T follicular helper cell (primary cell): ENCODE measurements around the gene SCN8A.
"Not testable (repeated sequence)": the region's sequence is repeated elsewhere in the genome, so short reads cannot be mapped to it uniquely, and the experiment has no call there.

ENCODE experiments used
- DNase-seq: peaks from one replicate; pipeline ENCODE4 v3.0.0-alpha.2; 2020; ENCODE audit warnings: low read depth

SCN8A gene

DNA sequence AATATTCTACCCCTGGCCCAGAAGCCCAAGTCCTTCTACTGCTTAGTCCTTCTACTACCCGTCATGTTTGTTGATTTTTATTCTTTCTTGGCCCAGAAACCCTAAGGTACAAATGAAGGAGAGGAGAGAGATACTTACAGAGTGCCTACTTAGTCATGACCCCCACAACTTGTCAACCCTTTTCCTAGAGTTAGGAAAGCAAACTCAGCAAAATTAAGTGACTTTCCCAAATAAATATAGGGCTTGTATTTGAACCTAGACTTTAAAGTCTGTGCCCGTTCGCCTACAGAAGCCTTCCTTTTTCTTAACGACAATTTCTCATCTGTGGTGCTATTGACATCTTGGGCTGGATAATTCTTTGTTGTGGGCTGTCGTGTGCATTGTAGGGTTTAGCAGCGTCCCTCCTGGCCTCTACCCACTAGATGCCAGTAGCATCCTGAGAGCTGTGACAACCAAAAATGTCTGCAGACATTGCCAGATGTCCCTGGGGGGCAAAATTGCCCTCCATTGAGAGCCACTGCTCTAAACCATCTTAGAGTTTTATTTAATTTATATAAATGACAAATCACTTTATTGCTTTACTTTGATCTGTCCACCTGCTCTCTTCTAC is 175.1 kb downstream of the SCN8A start:
- DNase-seq, result no peak

DNA sequence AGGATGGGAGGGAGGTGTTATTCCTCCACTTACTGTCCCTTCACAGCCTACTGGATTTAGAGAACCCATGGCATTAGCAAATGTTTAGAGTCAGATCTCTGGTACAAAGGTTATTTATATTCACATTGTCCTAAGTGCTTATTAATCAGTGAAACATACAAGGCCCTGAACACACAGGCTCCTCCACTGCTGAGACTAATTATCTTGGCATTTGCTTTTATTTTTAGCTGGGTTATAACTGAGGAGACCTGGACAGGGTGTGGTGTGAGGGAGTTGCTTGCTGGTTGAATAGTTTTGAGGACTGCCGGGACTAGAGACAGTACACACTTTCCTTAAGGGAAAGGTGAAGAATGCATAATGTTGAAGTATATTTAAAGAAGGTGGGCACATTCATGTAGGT is 180.0 kb downstream of the SCN8A start:
- DNase-seq, result no peak

DNA sequence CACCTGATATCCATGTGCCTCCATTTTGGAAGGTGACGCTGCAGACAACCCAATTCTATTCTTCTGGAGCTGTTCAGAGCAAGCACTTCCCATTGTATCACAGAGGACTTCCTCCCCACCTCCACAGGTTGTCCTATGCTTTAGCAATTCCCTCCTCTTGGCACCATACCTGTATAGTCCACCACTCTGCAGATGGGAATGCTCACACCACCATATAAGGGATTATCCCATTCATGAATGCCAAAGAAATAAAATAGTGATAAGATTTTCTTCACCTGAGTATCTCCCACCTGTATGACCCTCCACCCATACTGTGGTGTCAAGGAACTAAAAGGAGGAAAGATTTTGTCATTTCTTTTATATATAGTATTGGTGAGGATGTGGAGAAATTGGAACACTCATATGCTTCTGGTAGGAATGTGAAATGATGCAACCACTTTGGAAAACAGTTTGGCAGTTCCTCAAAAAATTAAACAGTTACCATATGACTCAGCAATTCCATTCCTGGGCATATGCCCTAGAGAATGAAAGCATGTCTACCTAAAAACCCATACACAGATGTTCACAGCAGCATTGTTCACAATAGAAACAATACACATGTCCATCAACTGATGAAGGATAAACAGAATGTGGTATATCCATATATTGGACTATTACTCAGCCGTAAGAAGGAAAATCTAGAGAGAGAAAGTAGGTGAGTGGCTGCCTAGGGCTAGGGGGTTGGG is 182.3 kb downstream of the SCN8A start:
- no peak for DNase-seq

- no peak for DNase-seq
These were observed 183.9 kb downstream of the SCN8A start for GRCh38 chr12:51774933-51775332.

DNA sequence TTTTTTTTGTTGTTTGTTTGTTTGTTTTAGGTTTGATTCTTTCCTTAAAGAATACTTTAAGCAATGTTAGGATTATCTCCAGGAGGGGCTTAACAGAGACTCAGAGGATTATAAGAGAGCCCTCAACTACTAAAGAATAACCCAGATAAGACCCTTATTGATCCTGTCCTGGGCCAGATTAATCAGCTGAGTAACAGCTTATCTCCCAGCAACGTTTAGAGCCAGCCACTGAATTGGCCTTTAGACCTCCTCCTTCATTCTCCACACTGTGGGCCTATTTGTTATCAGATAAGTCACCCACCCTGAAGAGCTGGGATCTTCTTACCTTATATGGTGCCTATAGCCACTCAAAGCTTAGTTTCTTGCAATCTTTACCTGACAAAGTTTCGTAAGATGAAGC is 186.4 kb downstream of the SCN8A start:
- DNase-seq, result no peak

DNA sequence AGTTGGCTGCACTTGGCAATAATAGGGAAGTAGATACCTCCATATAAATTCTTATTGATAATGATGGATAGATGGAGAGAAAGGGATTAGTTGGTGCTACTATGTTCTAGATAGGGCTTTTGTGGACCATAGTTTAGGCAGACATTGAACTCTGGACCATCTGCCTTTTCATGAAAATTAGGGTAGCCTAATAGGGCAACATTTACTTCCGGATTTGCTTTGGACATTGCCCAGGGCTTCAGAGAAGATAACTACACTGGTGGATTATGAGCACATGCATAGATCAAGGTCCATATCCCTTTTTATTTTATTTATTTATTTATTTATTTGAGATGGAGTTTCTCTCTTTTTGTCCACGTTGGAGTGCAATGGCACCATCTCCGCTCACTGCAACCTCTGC is 186.9 kb downstream of the SCN8A start:
- no peak for DNase-seq

- no peak for DNase-seq
These were observed 188.8 kb downstream of the SCN8A start for GRCh38 chr12:51779876-51780275.

- DNase-seq, result no peak
These were observed 193.7 kb downstream of the SCN8A start for GRCh38 chr12:51784688-51785087.

DNA sequence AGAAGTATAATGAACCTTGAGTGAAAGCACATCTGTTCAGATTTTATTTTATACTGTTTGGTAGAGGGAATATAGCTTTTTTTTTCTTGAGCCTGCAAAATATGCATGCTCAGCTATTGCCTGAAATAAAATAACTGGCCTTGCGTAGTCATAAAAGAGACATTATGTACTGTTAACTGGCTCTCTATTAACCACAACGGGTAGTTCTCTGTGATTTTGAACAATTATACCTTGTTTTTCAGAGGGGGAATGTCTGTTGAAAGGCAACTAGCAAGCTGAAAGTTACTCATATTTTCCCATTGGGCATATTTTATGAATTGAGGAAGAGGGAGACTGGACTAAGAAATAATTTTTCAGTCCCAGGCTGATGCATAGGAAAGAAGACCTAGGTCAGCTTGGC is 194.9 kb downstream of the SCN8A start:
- no peak for DNase-seq

GRCh38 chr12:51788876-51789275 is 197.8 kb downstream of the SCN8A start:
- no peak for DNase-seq

DNA sequence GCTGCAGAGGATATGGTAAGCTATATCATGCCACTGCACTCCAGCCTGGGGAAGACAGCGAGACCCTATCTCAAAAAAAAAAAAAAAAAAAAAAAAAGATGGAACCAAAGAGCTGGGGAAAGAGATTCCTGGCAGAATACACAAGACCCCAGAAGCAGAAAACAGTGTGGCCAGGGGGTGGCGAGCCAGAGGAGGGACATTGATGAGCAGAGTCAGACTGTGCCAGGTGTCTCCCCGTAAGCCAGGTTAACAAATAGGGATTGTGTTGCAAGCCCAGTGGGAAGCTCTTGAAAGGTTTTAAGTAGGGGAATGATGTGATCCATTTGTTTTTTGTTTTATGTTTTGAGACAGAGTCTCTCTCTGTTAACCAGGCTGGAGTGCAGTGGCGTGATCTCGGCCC is 201.4 kb downstream of the SCN8A start:
- DNase-seq, result no peak

DNA sequence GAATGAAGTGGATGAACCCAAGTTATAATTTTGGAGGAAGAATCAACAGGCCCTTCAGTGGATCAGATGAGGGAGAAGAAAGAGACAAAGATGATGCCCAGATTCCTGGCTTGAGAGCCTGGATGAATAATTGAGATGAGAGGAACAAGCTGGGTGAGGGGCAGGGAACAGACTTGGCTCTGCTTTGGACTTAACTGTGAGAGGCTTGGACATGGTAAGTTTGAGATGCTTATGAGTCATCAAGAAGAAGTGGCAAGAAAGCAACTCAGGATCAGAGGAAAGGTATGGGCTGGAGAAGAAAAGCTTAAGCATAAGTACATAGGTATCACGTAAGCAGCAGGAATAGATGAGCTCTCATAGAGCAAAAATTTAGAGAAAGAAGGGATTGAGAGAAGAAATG is 202.2 kb downstream of the SCN8A start:
- no peak for DNase-seq

DNA sequence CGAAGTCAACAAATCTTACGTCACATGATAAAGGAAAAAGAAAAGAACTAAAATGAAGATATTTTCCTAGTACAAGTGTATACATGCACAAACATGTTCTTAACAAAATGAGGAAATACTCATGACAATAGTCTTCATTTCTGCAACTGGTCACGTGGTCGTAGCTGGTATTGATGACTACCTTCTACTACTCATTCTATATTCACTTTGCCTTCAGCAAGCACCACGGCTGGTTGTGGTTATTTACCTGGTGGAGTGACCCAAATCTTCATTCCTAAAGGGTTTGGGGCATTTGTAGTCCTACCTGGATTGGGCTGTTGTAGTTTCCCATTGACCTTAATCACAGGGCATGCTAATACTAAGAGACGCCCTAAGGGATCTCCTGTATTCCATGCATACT is 206.3 kb downstream of the SCN8A start:
- no peak for DNase-seq

GRCh38 chr12:51798051-51798450 is 207.0 kb downstream of the SCN8A start:
- DNase-seq, result not testable (repeated sequence)

DNA sequence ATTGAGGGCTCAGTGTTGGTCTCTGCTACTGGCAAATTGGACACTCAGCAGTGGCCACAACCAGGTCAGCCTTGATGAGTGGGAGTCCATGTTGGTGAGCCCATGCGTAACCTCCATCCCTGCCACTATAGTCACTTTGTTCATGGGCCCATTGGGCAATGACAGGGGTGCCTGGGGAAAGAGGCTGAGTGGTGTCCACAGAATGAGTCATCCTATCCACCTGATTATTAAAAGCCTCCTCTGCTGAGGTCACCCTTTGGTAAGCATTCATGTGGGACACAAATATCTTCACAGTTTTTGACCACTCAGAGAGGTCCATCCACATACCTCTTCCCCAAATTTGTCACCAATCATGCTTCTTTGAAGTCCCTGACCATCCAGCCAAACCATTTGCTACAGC is 207.5 kb downstream of the SCN8A start:
- DNase-seq, result no peak

DNA sequence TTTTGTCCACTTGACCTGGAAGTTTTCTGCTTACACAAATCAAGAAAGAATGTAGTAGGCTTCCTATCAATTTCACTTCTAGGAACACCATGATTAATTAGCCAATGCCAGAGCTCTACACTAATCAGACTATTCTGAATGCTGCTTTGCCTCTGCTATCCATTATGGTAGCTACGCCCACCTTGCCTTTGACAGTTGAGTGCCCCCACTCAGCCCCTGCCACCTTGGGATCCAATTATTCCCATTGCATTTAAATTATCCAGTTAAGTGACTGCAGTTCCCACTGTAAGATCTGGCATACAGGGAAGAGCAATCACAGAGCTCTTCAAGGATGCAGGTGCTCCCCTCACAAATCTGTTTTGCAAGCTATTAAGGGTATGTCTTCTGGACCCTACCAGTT is 210.0 kb downstream of the SCN8A start:
- no peak for DNase-seq

GRCh38 chr12:51806896-51807295 is 215.9 kb downstream of the SCN8A start:
- no peak for DNase-seq

- no peak for DNase-seq
These were observed 218.2 kb downstream of the SCN8A start for GRCh38 chr12:51809193-51809592.

DNA sequence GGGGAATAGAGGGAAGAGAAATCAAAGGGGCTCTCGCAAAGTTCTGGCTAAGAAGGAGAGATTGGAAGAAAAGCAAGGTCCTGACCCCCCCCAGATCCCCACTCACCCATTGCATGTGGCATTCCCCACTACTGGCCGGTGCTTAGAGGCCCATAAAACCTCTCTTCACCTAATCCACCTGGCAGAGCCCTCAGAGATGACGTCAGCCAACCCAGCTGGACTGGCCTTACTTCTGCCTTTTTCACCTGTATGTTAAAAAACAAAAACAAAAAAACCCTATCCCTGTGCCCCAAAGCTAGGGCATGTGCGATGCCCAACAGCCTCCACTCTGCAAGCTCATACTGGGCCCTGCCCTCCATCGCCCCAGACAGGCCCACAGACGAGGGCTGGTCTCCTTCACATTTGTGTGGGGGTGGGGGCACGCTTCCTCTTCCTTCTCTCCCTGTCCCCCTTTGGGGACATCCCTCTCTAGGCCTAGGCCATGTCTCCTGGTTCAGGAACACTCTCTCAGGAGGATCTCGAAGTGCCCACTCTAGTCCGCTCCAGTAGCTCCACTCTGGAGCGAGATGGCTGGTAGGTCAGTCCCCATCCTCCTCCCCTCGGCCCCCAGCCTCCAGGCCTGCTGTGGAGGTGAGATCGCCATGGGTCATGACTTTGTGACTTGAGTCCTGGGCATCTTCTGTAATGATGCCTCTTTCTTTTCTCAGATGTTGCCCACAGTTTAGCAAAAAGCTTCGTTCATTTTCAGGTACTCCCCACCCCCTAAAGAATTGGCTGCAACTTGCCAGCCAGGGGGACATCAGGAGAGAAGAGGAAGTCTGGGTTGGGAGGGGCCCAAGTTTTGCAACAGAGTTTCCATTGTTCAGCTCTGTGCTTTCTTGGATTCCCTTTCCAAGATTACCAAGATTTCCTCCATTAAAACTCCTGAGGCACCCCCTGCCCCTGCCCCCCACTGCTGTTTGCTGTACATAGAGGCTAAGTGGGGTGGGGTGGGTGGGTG is 220.5 kb downstream of the SCN8A start:
- DNase-seq, result no peak

DNA sequence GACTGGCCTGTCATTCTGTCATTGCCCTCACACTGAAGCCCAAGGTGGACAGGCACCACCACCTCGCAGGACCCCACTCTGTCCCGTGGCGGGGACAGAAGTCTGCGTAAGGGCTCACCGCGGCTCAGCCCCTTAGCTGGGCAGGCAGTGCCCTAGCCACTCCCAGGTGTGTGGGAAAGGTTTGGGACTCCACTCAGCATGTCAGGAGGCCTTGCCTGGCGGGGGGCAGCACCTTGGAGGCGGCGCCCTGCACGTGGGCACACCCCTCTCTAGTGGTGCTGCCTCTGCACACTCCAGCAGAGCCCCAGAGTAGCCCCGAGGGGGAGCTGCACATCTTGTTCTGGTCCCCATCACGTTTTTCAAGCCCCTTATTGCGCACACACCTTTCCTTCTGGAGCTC is 221.8 kb downstream of the SCN8A start:
- no peak for DNase-seq

DNA sequence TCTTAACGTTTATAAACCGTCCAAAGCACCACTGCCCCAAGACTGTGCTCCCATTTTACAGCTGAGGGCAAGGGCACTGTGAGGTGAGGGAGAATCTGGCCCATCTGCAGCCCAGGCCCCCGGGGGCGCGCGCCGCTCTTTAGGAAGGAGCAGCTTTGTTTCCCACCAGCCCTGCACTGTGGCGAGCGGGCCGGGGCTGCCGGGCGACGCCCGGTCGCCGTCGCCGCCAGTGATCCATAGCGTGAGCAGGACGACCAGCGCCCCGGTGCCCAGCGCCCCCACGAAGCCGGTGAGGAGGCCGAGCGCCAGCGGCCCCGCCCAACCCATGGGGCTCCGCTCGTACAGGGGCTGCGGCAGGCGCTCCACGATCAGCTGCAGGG is 222.9 kb downstream of the SCN8A start:
- no peak for DNase-seq

- DNase-seq, result peak; percentile 40
These were observed 223.5 kb downstream of the SCN8A start for GRCh38 chr12:51814311-51815088.
